ENCODE results near the gene TOB1.
A peak's percentile ranks its signal among the peaks of the same experiment; 100 is the strongest.

TOB1 gene

DNA sequence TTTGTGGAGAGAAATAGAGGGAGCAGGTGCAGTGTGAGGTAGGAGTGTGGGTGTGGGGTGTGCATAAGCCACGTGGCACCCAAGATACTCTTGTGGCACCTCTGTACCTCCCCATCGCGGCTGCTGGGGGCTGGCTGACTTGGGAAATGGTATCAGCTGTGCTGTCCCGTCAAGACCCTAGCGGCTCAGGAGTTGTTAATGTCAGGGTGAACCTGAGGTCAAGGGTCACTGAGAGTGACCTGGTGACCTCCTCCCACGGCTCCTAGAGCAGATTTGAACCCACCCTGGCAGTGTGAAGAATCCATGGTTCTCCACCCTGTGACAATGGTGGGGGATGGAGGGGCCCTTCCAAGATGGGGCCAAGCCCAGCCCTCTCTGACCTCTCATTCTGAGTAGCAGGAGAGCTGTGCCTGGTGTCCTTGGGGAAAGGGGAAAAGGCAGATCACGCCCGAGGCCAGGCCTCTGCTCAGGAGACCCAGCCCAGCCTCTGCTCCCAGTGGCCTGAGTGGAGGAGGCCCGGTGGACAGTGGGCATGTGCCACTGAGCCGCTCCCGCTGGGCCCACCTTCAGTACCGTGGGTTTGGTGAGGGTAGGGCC, 33.8 kb downstream of the TOB1 start:
- DNase-seq (ENCODE audit: low spot score), result no peak

DNA sequence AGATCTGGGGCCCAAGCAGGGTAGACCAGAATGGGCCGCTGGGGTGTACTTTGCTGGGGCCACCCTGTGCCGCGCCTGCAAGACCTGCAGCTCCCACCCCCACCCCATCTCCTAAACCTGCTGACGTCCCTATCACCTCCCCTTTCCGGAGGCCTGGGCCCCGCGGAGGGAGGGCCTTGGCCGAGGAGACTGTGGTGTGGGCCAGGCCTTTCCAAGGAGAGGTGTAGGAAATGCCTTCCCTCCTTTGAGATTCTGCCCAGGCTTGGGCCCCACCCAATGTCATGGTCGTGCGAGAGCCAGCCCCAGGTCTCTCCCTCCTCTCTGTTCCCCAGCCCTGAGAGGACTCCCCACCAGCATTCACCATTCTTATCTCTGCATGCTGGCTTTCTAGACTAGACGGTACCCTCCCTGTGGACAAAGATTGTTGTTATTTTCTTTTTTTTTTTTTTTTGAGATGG, 34.7 kb downstream of the TOB1 start:
- no peak for DNase-seq (ENCODE audit: low spot score)

DNA sequence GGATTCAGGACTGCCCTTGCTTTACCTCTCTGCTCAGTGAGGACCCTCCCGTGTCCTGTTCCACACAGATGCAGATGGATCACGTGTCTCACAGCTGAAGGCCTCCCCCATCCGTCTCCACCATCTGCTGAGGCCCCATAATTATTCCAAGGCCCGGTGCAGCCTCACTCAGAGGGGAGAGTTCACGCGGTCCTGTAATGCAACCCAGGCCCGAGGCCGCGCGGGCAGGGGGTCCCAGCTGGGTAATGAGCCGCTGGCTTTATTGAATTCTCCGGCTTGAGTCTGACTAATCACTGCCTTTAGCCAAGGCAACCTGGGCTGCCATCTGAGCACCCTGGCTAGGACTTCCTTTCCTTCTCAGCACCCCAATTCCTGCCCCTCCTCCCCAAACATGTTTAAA, 35.2 kb downstream of the TOB1 start:
- no peak for DNase-seq (ENCODE audit: low spot score)

DNA sequence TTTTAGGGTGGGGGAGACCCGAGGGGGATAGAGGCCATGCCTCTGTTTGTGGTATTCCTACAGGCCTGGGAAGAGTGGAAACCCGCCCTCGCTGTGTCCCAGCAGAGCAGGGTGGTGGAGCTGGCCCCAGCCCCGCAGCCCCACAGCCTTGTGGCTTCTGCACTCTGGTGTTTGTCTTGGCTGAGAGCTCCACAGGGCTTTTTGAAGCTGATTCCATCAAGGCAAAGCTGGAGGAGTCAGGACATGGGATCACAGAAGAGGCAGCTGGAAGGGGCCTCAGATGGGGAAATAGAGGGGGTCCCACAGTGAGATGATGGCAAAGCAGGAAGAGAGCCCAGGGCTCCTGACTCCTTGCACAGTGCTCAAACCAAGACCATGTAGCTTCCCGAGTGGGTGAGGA, 35.8 kb downstream of the TOB1 start:
- DNase-seq (ENCODE audit: low spot score), result no peak

DNA sequence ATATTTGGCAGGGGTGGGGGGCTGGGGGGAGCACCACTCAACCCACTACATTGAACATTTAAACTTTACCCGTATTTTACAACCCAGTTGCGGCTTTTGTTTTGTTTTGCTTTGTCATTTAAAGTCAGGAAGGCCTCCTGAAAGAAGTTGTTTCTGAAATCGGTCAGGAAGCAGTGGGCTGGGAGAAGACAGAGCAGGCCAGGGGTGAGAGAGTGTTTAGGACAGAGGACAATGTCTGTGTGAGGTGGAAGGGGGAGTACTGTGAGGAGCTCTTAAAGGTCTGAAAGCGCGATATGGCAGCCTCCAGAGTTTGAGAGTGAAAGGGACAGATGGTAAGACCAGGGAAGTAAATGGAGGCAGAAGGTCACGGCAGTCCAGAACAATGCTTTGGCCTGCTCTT, 36.8 kb downstream of the TOB1 start:
- DNase-seq (ENCODE audit: low spot score), result no peak

DNA sequence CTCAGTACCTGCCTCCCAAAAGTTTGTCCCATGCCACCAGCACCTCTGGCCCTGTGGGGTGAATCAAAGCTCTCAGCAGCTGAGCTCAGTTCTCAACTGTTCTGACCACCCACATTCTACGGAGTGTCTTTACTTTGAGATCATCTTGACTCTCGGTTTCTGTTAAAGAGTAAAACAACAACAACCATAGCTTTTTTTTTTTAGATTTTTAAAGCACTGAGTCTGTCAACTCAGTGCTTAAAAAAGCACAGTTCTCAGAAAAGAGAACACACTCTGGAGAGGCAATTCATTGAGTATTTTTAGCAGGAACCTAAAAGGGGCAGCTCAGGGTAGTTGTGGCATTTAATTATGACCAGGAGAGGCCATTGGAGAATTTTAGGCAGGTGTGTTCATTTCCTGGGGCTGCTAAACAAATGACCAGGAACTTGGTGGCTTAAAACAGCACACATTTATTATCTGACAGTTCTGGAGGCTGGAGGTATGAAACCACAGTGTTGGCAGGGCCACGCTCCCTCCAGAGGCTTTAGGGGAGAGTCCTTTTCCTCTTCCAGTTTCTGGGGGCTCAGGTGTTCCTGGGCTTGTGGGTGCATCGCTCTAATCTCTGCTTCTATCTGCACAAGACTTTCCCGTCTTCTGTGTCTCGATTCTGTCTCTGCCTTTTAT, 37.5 kb downstream of the TOB1 start:
- no peak for DNase-seq (ENCODE audit: low spot score)

DNA sequence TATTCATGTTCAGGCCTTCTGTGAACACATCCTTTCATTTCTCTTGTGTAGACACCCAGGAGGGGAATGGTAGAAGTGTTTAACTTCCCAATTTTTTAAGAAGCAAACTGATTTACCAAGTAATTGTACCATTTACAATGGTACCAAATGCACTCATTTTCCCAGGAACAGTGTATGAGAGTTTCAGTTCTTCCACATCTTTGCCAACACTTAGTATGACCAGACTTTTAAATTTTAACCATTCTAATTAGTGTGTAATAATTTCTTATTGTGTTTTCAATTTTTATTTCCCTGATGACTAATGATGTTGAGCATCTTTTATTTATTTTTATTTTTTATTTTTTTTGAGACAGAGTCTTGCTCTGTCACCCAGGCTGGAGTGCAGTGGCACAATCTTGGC, 41.0 kb downstream of the TOB1 start:
- DNase-seq (ENCODE audit: low spot score), result no peak

DNA sequence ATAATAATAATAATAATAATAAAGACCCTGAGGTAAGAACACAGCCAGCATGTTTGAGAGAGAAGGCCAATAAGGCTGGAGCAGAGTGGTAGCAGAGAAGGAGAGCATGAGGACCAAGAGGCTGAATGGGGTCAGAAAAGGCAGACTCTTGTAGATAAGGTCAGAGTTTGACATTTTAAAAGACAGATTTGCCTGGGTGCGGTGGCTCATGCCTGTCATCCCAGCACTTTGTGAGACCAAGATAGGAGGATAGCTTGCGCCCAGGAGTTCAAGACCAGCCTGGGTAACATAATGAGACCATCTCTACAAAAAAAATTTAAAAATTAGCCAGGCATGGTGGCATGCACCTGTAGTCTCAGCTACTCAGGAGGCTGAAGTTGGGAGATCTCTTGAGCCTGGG, 41.7 kb downstream of the TOB1 start:
- DNase-seq (ENCODE audit: low spot score), result no peak

DNA sequence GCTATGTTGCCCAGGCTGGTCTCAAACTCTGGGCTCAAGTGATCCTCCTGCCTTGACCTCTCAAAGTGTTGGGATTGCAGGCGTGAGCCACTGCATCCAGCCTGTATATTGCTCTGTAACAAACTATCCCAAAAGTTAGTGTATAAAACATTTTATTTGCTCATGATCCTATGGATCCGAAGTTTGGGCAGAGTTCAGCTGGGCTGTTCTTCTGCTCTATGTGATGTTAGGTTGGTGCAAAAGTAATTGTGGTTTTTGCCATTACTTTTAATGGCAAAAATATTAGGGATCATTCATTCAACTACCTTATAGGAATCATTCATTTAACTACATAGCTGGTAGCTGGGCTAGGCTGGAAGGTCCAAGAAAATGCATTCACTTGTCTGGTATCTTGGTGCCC, 43.6 kb downstream of the TOB1 start:
- no peak for DNase-seq (ENCODE audit: low spot score)

DNA sequence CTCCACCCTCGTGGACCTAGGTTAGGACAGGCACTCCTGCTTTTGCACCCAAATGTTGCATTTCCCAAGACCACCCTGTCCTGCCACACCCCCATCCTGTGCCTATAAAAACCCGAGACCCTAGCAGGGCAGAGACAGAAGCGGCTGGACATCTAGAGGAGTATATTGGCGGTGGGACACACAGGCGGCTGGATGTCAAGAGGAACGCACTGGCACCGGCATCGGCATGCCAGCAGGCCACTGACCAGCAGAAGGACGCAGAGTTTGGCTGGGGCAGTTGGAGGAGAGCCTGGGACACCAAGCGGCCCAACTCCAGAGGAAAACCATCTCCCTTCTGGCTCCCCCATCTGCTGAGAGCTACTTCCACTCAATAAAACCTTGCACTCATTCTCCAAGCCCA, 45.5 kb downstream of the TOB1 start:
- no peak for DNase-seq (ENCODE audit: low spot score)

DNA sequence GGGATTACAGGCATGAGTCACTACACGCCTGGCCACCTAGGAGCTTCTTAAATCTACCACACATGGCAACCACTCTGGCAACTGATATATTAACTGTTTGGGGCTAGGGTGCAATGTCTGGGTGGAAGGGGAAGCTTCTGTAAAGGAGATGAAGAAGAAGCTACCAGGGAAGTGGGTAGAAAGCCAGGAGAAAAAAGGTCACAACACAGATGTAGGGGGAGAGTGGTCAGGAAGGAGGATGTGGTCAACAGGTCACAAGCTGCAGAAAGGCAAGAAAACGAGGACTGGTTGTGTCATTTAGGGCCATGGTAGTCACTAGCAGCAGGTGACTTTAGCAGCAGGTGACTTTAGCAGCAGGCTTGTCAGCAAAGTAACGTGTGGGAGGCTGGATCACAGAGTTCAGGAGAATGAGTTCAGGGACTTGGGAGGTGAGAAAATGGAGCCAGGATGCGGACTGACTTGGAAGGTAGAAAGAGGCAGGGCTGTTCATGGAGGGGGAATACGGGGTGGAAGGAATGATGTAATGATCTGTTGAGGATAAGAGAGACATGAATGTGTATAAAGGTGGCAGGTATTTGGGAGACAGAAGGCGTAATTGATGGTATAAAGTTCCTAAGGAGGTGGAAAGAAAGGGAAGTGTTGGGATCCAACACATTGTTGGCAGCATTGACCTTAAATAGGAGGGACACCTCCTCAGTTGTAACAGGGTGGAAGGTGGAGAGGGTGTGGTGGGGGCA, 47.1 kb downstream of the TOB1 start:
- no peak for DNase-seq (ENCODE audit: low spot score)

DNA sequence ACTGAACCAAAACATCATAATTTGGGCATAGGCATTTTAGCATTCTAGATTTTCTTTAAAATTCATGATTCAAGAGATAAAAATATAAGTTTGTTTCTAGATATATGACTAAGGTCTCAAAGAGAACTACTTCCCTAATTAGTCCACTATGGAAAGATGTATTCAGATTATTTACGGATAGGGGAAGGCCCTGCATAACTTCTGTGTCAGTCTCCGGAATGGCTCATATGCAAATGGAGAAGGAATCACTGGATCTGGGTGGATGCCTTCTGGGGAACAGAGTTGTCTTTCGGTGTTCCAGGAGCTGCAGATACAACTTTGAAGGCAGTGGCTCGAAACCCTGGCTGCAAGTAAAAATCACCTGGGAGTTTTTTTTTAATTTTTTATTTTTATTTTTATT, 47.9 kb downstream of the TOB1 start:
- DNase-seq (ENCODE audit: low spot score), result no peak

DNA sequence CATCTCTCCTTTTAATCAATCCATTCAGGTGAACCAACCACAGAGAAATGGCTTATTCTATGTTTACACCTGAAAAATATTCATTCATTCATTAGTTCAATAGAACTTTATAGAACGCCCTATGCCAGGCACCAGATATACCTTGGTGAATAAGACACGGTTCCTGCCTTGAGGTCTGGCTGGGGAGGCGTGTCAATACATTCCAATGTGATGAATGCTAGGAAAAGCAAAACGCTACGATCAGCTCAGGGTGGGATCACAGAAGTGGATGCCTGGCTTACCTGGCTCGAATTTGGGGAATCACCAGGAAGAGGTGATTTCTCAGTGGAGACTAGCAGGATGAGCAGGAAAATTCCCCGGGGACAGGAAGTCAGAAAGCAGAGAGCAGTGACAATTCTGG, 48.3 kb downstream of the TOB1 start:
- DNase-seq (ENCODE audit: low spot score), result no peak

DNA sequence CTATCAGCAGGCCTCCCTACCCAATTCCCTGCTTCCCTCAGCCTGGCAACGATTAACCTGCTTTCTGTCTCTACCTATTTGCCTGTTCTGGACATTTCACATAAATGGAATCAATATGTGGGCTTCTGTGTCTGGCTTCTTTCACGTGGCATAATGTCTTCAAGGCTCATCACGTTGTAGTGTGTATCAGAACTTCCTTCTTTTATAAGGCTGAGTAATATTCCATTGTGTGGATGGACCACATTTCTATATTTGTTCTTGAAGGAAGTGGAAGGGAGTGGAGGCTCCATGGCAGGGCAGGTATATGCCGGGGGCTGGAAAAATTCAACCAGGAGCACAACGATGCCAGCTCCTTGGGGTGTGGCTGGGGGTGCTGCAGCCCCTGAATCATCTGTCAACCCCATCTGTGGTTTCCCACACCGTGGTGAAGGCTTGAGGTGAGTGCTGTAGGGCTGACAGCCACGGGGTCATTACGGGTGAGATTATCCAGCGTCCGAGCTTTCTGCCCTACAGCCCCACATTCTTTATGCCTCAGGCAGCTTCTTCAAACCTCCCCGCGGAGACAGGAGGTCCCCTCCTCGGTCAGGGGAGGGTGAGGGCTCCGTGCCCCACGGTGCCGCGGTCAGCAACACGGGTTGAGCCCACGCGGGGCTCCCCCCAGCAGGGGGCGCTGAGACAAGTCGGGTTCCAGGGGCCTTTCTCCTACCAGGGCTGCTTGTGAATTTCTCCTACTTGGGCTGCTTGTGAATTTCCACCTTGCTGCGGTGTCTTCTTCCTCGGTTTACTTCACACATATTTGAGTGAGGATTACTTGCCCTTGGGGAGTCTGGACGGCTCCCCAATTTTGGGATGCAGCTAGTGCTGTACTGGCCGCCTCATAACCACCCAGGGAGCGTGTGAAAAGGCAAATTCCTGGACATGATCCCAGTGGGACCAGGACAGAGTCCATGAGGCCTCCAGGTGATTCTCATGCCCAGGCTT, 49.1 kb downstream of the TOB1 start:
- peak; percentile 77 for DNase-seq (ENCODE audit: low spot score)

DNA sequence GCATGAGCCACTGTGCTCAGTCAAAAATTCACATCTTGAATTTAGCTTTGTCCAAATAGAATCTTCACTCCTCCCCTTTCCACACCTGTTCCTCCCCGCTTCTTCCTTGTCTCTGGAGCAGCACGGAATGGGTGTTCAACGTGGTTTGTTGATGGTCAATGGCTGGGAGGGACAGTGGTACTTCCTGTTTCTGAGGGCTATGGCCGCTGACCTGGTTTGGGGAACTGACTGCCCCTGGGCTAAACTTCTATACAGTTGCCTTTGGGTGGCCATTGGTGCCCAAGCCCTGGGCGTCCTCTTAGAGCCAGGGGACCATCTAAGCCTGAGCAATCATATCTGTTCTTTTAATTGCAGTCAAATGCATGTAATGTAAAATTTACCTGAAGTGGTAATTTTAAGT, 49.9 kb downstream of the TOB1 start:
- no peak for DNase-seq (ENCODE audit: low spot score)

DNA sequence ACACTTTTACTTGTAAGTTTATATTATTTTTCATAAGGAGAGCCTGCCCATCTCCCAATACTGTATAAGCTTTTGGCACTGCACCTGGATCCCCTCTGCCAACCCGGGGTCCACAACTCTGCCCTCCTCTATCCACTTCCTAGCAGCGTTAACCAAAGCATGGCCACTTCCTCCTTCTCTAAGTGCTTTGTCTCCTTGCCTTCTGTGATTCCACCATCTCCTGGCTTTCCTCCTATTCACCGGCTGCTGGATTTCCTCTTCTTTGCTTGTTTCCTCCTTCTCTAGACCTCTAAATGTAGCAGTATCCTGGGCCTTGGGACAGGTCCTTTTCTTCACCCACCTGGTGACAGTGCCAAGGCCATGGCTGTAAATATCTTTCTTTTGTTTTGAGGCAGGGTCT, 50.8 kb downstream of the TOB1 start:
- no peak for DNase-seq (ENCODE audit: low spot score)

DNA sequence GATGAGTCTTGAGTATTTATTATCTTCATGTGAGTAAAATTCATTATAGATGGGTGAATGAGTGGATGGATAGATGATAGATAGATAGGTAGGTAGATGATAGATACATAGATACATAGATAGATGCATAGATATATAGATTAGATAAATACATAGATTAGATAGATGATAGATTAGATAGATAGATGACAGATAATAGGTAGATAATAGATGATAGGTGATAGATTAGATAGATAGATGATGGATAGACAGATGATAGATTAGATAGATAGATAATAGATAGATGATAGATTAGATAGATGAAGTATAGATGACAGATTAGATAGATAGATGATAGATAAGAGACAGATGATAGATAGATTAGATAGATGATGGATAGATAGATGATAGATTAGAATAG, 52.6 kb downstream of the TOB1 start:
- no peak for DNase-seq (ENCODE audit: low spot score)
